Measurements from ENCODE around the gene UBE2D4. TPM values are rescaled to one million over a fixed set of nuclear protein-coding genes. Genes with fewer than 3 reads are reported as not detected.

Gene UBE2D4
- total and polyA plus RNA-seq, 3 experiments from 2014 or later, result 13.9 to 16.2 (median 15.2) TPM

DNA sequence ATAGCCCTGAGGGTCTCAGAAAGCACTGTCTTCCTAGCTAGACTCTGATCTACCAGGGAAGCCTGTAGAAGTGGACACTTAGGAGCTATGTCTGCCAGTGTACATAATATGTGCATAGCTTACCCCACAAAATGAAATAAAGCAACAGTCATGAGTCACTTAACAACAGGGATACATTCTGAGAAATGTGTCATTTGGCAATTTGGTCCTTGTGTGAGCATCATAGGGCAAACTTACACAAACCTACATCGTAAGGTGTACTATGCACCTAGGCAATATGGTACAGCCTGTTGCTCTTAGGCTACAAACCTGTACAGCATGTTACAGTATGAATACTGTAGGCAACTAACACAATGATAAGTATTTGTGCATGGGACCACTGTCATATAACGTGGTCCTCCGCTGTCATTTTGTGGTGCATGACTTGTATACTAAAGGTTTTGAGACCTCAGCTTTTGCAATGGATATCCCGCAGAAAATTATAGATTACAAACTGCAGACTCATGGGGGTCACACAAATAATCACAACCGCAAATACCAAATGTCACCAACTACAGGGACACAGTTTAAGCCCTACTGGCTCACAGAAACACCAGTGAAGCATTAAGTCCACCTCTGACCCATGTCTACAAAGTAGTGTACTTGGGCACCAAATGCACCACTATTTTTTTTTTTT, 21.6 kb upstream of the UBE2D4 start:
- Histone ChIP-seq H3K4me1 (ENCODE audit: insufficient read depth, low read length) (peaks cover 20% of the 10 kb centered on the region), H3K27me3 (ENCODE audit: insufficient read depth, low read length, poor library complexity, severe bottlenecking) (no peaks in the 10 kb centered on the region), H3K4me3 (ENCODE audit: low read length) (peak overlapping the region; percentile 58), H3K27ac (ENCODE audit: low read depth, low read length) (no peak overlapping the region), H3K9me3 (ENCODE audit: low read length) (no peaks in the 10 kb centered on the region), H3K36me3 (ENCODE audit: insufficient read depth, low read length) (no peaks in the 10 kb centered on the region)
- Mint-ChIP-seq H3K4me1 (peaks cover 30 to 51% (median 44%) of the 10 kb centered on the region in 3 donors), H3K27ac (peak overlapping the region in 6 of 8 donors; percentile 25 to 68 (median 58)), H3K27me3 (no peaks in the 10 kb centered on the region), H3K9me3 (no peaks in the 10 kb centered on the region), H3K4me3 (peak overlapping the region; percentile 29 to 96 (median 95)), H3K36me3 (peaks cover 0 to 8% (median 0%) of the 10 kb centered on the region in 3 donors)
- POLR2A ChIA-PET, result interaction anchor here (0.7 to 1.5 kb wide), 2 partner anchors 35 to 1557 kb away, joined by 4 to 6 read pairs; partner anchors contain the start of gene MRPS24
- CTCF ChIA-PET, result no interaction called here
- no peak for DNase-seq

DNA sequence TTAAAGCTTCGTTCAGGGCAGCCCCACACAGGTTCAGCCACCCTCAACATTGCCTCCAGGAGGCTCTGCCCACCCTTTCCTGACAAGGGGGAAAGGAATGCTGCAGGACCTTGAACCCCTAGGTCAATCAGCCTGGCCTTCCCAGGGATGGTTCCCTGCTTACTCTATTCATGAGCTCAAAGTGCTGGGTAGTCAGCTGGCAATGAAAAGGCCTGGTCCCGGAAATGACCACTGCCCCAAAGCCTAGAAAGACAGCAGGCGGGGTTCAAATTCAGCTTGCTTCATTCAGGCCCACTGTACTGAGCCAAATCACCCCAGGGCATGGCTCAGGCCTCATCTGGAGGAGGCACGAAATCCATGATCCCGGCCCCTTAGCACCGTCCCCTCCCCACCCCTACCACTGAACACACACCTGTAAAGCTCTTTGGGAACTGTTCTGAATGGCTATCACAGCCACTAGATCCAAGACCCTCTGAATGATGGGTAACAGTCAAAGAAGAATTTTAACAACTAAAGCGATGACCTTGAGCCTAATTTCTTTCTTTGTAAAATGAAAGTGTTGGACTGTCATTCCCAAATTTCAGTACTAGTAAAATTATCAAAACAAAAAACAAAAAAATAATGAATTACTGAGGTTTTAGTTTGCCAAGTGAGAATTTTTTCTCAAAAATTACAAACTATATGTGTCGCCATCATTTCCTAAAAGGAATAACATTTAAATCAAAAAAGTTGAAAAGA, 20.9 kb upstream of the UBE2D4 start:
- DNase-seq, result no peak
- H3K4me3 Mint-ChIP-seq, result peak overlapping the region; percentile 88 to 96 (median 95)
- no peaks in the 10 kb centered on the region for H3K9me3 Mint-ChIP-seq
- Histone ChIP-seq H3K9me3 (ENCODE audit: low read length) (no peaks in the 10 kb centered on the region), H3K27me3 (ENCODE audit: insufficient read depth, low read length, poor library complexity, severe bottlenecking) (no peaks in the 10 kb centered on the region), H3K4me3 (ENCODE audit: low read length) (peak overlapping the region; percentile 58), H3K36me3 (ENCODE audit: insufficient read depth, low read length) (no peaks in the 10 kb centered on the region), H3K27ac (ENCODE audit: low read depth, low read length) (peak overlapping the region; percentile 57), H3K4me1 (ENCODE audit: insufficient read depth, low read length) (peaks cover 20% of the 10 kb centered on the region)
- H3K4me1 Mint-ChIP-seq, result peaks cover 30 to 51% (median 44%) of the 10 kb centered on the region in 3 donors
- CTCF ChIA-PET, result no interaction called here
- peak overlapping the region; percentile 68 to 97 (median 95) for H3K27ac Mint-ChIP-seq
- peaks cover 0 to 8% (median 0%) of the 10 kb centered on the region in 3 donors for H3K36me3 Mint-ChIP-seq
- POLR2A ChIA-PET, result interaction anchor here (0.7 to 1.5 kb wide), 2 partner anchors 36 to 1556 kb away, joined by 4 to 6 read pairs; partner anchors contain the start of gene MRPS24
- H3K27me3 Mint-ChIP-seq, result no peaks in the 10 kb centered on the region

DNA sequence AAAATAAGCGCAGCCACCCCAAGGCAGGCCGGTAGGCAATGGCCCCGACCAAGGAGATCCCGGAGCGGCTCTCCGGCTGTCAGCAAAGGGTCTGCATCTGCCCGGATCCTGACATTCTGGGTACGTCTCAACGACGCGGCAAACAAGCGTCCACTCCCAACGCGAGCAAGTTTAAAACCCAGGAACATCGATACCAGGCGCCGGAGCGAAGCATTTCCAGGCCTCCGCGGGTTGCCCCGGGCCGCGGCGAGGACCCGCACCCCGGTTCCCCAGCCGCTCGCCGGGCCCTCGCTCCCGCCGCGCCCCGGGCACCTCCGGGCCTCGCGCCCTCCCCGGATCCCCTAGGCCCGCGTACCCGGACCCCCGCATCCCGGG, 20.3 kb upstream of the UBE2D4 start:
- H3K9me3 ChIP-seq (ENCODE audit: low read length), result no peaks in the 10 kb centered on the region
- Mint-ChIP-seq H3K36me3 (peaks cover 0 to 5% (median 0%) of the 10 kb centered on the region in 3 donors), H3K27me3 (no peaks in the 10 kb centered on the region), H3K4me3 (peak overlapping the region; percentile 88 to 96 (median 95)), H3K27ac (peak overlapping the region; percentile 68 to 97 (median 95)), H3K4me1 (peaks cover 30 to 47% (median 44%) of the 10 kb centered on the region in 3 donors), H3K9me3 (no peaks in the 10 kb centered on the region)
- peak overlapping the region; percentile 58 for H3K4me3 ChIP-seq (ENCODE audit: low read length)
- peak overlapping the region; percentile 57 for H3K27ac ChIP-seq (ENCODE audit: low read depth, low read length)
- no peaks in the 10 kb centered on the region for H3K27me3 ChIP-seq (ENCODE audit: insufficient read depth, low read length, poor library complexity, severe bottlenecking)
- no peak for DNase-seq
- ChIA-PET POLR2A (interaction anchor here (1.5 to 1.8 kb wide), 2 partner anchors 21 to 37 kb away, joined by 6 to 7 read pairs; partner anchors contain the start of genes MRPS24 and UBE2D4), CTCF (no interaction called here)
- H3K36me3 ChIP-seq (ENCODE audit: insufficient read depth, low read length), result no peaks in the 10 kb centered on the region
- H3K4me1 ChIP-seq (ENCODE audit: insufficient read depth, low read length), result peaks cover 20% of the 10 kb centered on the region

DNA sequence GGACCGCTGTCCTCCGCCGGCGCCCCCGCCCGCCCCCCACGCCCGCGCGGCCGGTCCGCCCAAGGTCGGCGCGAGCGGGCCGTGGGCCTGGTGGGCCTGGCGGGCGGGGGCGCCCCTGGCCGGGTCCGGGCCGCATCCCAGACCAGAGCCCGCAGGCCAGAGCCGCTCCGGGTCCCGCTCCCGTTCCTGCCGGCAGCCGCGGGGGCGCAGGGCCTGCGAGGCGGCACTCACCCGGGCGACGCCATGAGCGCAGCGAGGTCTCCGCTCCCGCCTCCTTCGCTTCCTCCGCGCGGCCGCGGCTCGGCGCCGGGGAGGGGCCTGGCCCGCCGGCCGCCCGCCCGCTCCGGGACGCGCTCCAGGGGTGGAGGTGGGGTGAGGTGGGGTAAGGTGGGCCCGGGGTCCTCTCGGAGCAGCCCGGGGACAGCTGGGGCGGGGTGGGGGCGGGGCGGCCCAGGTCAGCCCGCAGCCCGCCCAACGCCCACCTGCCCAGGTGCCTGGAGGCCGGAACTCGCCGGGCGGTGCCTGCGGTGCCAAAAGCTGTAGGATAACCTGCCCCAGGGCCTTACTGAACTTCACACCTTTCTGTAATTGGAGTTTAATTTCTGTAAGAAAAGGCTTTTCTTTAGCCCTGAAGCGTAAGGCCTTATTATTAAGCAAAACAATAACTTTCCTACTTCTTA, 19.8 kb upstream of the UBE2D4 start, which contains the start of gene URGCP:
URGCP (minus strand) TSS at position 266 of the 680 bp plus-strand sequence; CDS start at position 245, 21 bp downstream.
- Mint-ChIP-seq H3K9me3 (no peaks in the 10 kb centered on the region), H3K4me1 (peaks cover 30 to 45% (median 44%) of the 10 kb centered on the region in 3 donors), H3K27me3 (no peaks in the 10 kb centered on the region), H3K36me3 (peaks cover 0 to 5% (median 0%) of the 10 kb centered on the region in 3 donors), H3K4me3 (peak within 1 kb of the TSS; percentile 88 to 96 (median 95)), H3K27ac (peak within 1 kb of the TSS; percentile 68 to 97 (median 95))
- Histone ChIP-seq H3K36me3 (ENCODE audit: insufficient read depth, low read length) (no peaks in the 10 kb centered on the region), H3K27ac (ENCODE audit: low read depth, low read length) (peak within 1 kb of the TSS; percentile 57), H3K4me3 (ENCODE audit: low read length) (peak within 1 kb of the TSS; percentile 58), H3K4me1 (ENCODE audit: insufficient read depth, low read length) (peaks cover 20% of the 10 kb centered on the region), H3K9me3 (ENCODE audit: low read length) (no peaks in the 10 kb centered on the region), H3K27me3 (ENCODE audit: insufficient read depth, low read length, poor library complexity, severe bottlenecking) (no peaks in the 10 kb centered on the region)
- CTCF ChIA-PET, result interaction anchor here (0.9 kb wide), 1 partner anchor 12 kb away, joined by 3 read pairs; no protein-coding TSS in a partner anchor
- peak; percentile 35 to 68 (median 44) for DNase-seq
- POLR2A ChIA-PET, result interaction anchor here (1.8 kb wide), 1 partner anchor 20 kb away, joined by 7 read pairs; the partner anchor contains the start of gene UBE2D4

DNA sequence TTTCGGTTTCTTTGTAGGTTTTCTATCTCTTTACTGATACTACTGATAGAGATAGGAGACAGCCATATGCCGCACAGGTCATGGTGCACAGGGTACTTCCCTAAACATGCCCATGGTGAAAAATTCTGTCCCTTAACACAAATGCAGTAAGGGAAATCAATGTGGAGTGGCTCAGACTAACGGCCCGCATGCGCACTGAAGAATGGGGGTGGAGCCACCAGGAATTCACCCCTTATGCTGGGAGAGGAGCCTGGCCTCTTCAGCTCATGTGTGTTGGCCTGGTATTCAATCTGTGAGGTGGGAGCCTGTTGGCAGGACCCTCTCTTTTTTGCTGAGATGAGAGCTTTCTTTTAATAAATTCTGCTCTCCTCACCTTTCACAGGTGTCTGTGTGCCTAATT, 11.4 kb upstream of the UBE2D4 start:
- Histone ChIP-seq H3K9me3 (ENCODE audit: low read length) (no peaks in the 10 kb centered on the region), H3K4me1 (ENCODE audit: insufficient read depth, low read length) (no peaks in the 10 kb centered on the region), H3K27me3 (ENCODE audit: insufficient read depth, low read length, poor library complexity, severe bottlenecking) (no peaks in the 10 kb centered on the region), H3K4me3 (ENCODE audit: low read length) (no peak overlapping the region), H3K27ac (ENCODE audit: low read depth, low read length) (no peak overlapping the region), H3K36me3 (ENCODE audit: insufficient read depth, low read length) (no peaks in the 10 kb centered on the region)
- Mint-ChIP-seq H3K27me3 (no peaks in the 10 kb centered on the region), H3K36me3 (peaks cover 0 to 10% (median 4%) of the 10 kb centered on the region in 3 donors), H3K4me3 (no peak overlapping the region), H3K9me3 (no peaks in the 10 kb centered on the region), H3K4me1 (peaks cover 0 to 7% (median 0%) of the 10 kb centered on the region in 3 donors), H3K27ac (no peak overlapping the region)
- no peak for DNase-seq
- ChIA-PET POLR2A (no interaction called here), CTCF (no interaction called here)

DNA sequence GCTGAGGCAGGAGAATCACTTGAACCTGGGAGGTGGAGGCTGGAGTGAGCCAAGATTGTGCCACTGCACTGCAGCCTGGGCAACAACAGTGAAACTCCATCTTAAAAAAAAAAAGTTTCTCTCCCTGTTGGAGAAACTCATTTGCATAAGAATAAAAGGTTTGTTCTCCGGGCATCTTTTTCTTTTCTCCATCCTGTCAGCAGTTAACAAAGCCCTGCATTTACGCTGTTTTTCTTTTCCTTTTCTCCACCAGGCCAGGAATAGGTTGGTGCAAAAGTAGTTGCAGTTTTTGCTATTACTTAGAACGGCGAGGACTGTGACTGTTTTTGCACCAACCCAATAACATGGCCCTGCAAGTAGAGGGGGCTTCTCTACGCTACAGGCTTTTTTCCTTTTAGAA, 10.3 kb upstream of the UBE2D4 start:
- no peaks in the 10 kb centered on the region for H3K27me3 Mint-ChIP-seq
- no peak overlapping the region for H3K4me3 ChIP-seq (ENCODE audit: low read length)
- H3K4me1 Mint-ChIP-seq, result peaks cover 0 to 10% (median 3%) of the 10 kb centered on the region in 3 donors
- no peaks in the 10 kb centered on the region for H3K9me3 ChIP-seq (ENCODE audit: low read length)
- H3K4me3 Mint-ChIP-seq, result no peak overlapping the region
- H3K36me3 ChIP-seq (ENCODE audit: insufficient read depth, low read length), result no peaks in the 10 kb centered on the region
- ChIA-PET POLR2A (no interaction called here), CTCF (no interaction called here)
- no peak overlapping the region for H3K27ac Mint-ChIP-seq
- peaks cover 0 to 15% (median 4%) of the 10 kb centered on the region in 3 donors for H3K36me3 Mint-ChIP-seq
- H3K9me3 Mint-ChIP-seq, result no peaks in the 10 kb centered on the region
- DNase-seq, result no peak
- no peak overlapping the region for H3K27ac ChIP-seq (ENCODE audit: low read depth, low read length)
- H3K4me1 ChIP-seq (ENCODE audit: insufficient read depth, low read length), result no peaks in the 10 kb centered on the region
- no peaks in the 10 kb centered on the region for H3K27me3 ChIP-seq (ENCODE audit: insufficient read depth, low read length, poor library complexity, severe bottlenecking)

DNA sequence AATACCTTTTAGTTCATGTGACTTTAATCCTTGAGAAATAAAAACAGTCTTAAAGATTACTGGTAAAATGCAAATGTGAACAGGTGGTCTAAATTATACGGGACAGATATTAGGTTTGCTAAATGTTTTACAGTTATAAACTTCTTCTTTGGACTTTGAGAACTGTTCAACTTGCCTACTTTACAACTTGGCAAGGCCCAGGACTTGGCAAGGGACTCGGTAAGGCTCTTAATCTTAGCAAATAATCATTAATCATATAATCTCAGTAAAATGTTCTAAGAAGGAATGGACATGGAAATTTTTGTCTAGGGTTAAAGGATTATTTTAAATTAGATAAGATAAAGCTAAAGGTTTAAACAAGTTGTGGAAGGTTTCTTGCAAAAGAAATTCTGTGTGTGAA, 4.8 kb upstream of the UBE2D4 start:
- Mint-ChIP-seq H3K27ac (no peak overlapping the region), H3K27me3 (no peaks in the 10 kb centered on the region), H3K4me1 (peaks cover 13 to 36% (median 16%) of the 10 kb centered on the region in 3 donors), H3K4me3 (no peak overlapping the region), H3K36me3 (peaks cover 0 to 18% (median 3%) of the 10 kb centered on the region in 3 donors), H3K9me3 (no peaks in the 10 kb centered on the region)
- Histone ChIP-seq H3K4me1 (ENCODE audit: insufficient read depth, low read length) (peaks cover 14% of the 10 kb centered on the region), H3K36me3 (ENCODE audit: insufficient read depth, low read length) (no peaks in the 10 kb centered on the region), H3K27ac (ENCODE audit: low read depth, low read length) (no peak overlapping the region), H3K9me3 (ENCODE audit: low read length) (no peaks in the 10 kb centered on the region), H3K27me3 (ENCODE audit: insufficient read depth, low read length, poor library complexity, severe bottlenecking) (no peaks in the 10 kb centered on the region), H3K4me3 (ENCODE audit: low read length) (no peak overlapping the region)
- ChIA-PET POLR2A (no interaction called here), CTCF (no interaction called here)
- DNase-seq, result no peak

Measured in CD8-positive, alpha-beta memory T cell (primary cell).